Endothelial cell of umbilical vein (primary cell): ENCODE results near the gene TMEM220. TPM values are rescaled to one million over a fixed set of nuclear protein-coding genes. Genes with fewer than 3 reads are reported as not detected.

Experiments
- BruUV-seq: library from RNA; stranded (reverse); fragments of 400-500 nt; replicated peaks from 2 replicates; lab custom pipeline; 2021; lab: Mats Ljungman, UMichigan
- CTCF ChIA-PET: fragments of 300-600, 350-600 bp; sonication (Branson Sonifier 250); formaldehyde crosslinking; loops from one replicate; lab custom pipeline; 2021; ENCODE audit warnings: antibody characterized with exemption, inconsistent platforms; lab: Charles Lee
- POLR2A ChIA-PET: fragments of 300-600, 350-600 bp; sonication (Branson Sonifier 250); formaldehyde crosslinking; loops from one replicate; lab custom pipeline; 2021; ENCODE audit warnings: antibody characterized with exemption, inconsistent platforms; lab: Charles Lee
- DNase-seq: peaks from one replicate; pipeline ENCODE4 v3.0.0-alpha.2; 2011; ENCODE audit warnings: low read depth, low spot score
- FAIRE-seq: peaks from 2 replicates; lab custom pipeline; 2011; peaks lifted over from hg19 to GRCh38; lab: Jason Lieb, UNC
- H2AFZ ChIP-seq: 2 replicates; pipeline ENCODE4 v1.6.0; 2012; ENCODE audit warnings: low read depth, low read length, control low read depth, inconsistent platforms
- H3K27ac ChIP-seq: 2 replicates; pipeline ENCODE4 v1.5.1; 2011; ENCODE audit warnings: low read depth, mild to moderate bottlenecking, control low read depth, low read length, moderate library complexity; ENCODE audit not compliant: insufficient read depth
- H3K27me3 ChIP-seq, 2 experiments: 2 replicates each; pipeline versions ENCODE4 v1.6.0 to v1.6.1; 2011; ENCODE audit warnings: low read length in 2 of 2, mixed read lengths in 1 of 2; ENCODE audit not compliant: control insufficient read depth in 2 of 2, insufficient read depth in 2 of 2
- H3K36me3 ChIP-seq, 2 experiments: 2 replicates in 1 of 2; 3 replicates in 1 of 2; pipeline ENCODE4 v1.5.1; 2011; ENCODE audit warnings: low read length in 2 of 2, mild to moderate bottlenecking in 1 of 2, moderate library complexity in 1 of 2; ENCODE audit not compliant: control insufficient read depth in 2 of 2, insufficient read depth in 2 of 2; ENCODE audit errors: extremely low read depth in 1 of 2
- H3K4me1 ChIP-seq: 3 replicates; pipeline ENCODE4 v1.5.1; 2011; ENCODE audit warnings: mild to moderate bottlenecking, low read length; ENCODE audit not compliant: control insufficient read depth, insufficient read depth; ENCODE audit errors: extremely low read depth
- H3K4me2 ChIP-seq: 2 replicates; pipeline ENCODE4 v1.6.1; 2011; ENCODE audit warnings: low read length, control low read depth, mixed read lengths; ENCODE audit not compliant: insufficient read depth
- H3K4me3 ChIP-seq, 3 experiments: fragments of 200-600 bp in 1 of 3; sonication (generic), shearing (Covaris generic) in 1 of 3; replicated peaks in 1 of 3; 2 replicates each; pipeline ENCODE4 v1.5.1; 2011 to 2016; ENCODE audit warnings: control low read depth in 3 of 3, low read length in 3 of 3, mild to moderate bottlenecking in 2 of 3, inconsistent platforms in 1 of 3, low read depth in 1 of 3, moderate library complexity in 1 of 3; ENCODE audit not compliant: insufficient read depth in 1 of 3
- H3K79me2 ChIP-seq: 2 replicates; pipeline ENCODE4 v1.6.0; 2012; ENCODE audit warnings: low read length, inconsistent platforms; ENCODE audit not compliant: control insufficient read depth, insufficient read depth
- H3K9ac ChIP-seq: replicated peaks from 2 replicates; pipeline ENCODE3; 2011; ENCODE audit warnings: low read length, control low read depth; ENCODE audit not compliant: insufficient read depth; ENCODE audit errors: extremely low read depth
- H3K9me1 ChIP-seq: replicated peaks from 3 replicates; pipeline ENCODE4 v1.6.0; 2011; ENCODE audit warnings: mild to moderate bottlenecking, low read length; ENCODE audit not compliant: control insufficient read depth, insufficient read depth; ENCODE audit errors: extremely low read depth
- H3K9me3 ChIP-seq: replicated peaks from 2 replicates; pipeline ENCODE4 v1.5.1; 2012; ENCODE audit warnings: low read length, inconsistent platforms; ENCODE audit not compliant: control insufficient read depth, insufficient read depth
- H4K20me1 ChIP-seq: replicated peaks from 2 replicates; pipeline ENCODE3; 2011; ENCODE audit warnings: mild to moderate bottlenecking, low read length; ENCODE audit not compliant: control insufficient read depth, insufficient read depth; ENCODE audit errors: extremely low read depth
- EZH2 ChIP-seq: IDR thresholded peaks from 2 replicates; pipeline ENCODE4 v1.6.1; 2012; ENCODE audit warnings: borderline replicate concordance, low read depth, mild to moderate bottlenecking, moderate library complexity, low read length, inconsistent platforms; ENCODE audit not compliant: severe bottlenecking
- FOS ChIP-seq: IDR thresholded peaks from 2 replicates; pipeline ENCODE4 v1.6.1; 2011; ENCODE audit warnings: mild to moderate bottlenecking, low read length, moderate library complexity, borderline replicate concordance; ENCODE audit not compliant: insufficient read depth
- GATA2 ChIP-seq: IDR thresholded peaks from 2 replicates; pipeline ENCODE4 v1.7.0; 2011; ENCODE audit warnings: low read depth, mild to moderate bottlenecking, moderate library complexity, mixed read lengths, low read length; ENCODE audit not compliant: insufficient read length, insufficient read depth
- JUN ChIP-seq: IDR thresholded peaks from 2 replicates; pipeline ENCODE4 v1.6.1; 2011; ENCODE audit warnings: borderline replicate concordance, low read depth; ENCODE audit not compliant: insufficient read length, insufficient read depth
- MYC ChIP-seq: IDR thresholded peaks from one replicate; pipeline ENCODE4 v1.6.1; 2011; ENCODE audit warnings: mild to moderate bottlenecking, low read depth, low read length
- POLR2A ChIP-seq: IDR thresholded peaks from 2 replicates; pipeline ENCODE4 v1.6.1; 2012; ENCODE audit warnings: low read depth, mild to moderate bottlenecking, control low read depth, low read length
- POLR2AphosphoS5 ChIP-seq: IDR thresholded peaks from 2 replicates; pipeline ENCODE4 v1.6.1; 2012; ENCODE audit warnings: low read depth, mild to moderate bottlenecking, control low read depth, low read length, moderate library complexity; ENCODE audit not compliant: insufficient read depth
- dilution Hi-C: fragments of 300-500 bp; cut with MboI; formaldehyde crosslinking; loops from one replicate; pipeline ENCODE4 v1.15.0; 2019; ENCODE audit warnings: low sequenced_read_pairs; ENCODE audit not compliant: extremely low pct_ligation_motif_present
- intact Hi-C: fragments of 100-400 bp; cut with micrococcal nuclease; formaldehyde crosslinking; loops from one replicate; pipeline ENCODE4 v1.10.0; 2022
- polyA plus RNA-seq, 4 experiments: library from polyadenylated mRNA; depleted of rRNA in 3 of 4; stranded (reverse) in 3 of 4; unstranded in 1 of 4; fragments of >200 nt; gene quantifications; 2 replicates each; pipeline versions ENCODE4 v1.2.1 to v1.2.3, GENCODE V29; 2011 to 2012; ENCODE audit warnings: missing spikeins in 1 of 4
- total RNA-seq: library from RNA; stranded (reverse); gene quantifications from 2 replicates; pipeline ENCODE4 v1.2.3, GENCODE V29; 2021
- TF ChIP-seq, protein P1 (sequence below): IDR thresholded peaks from 2 replicates; pipeline ENCODE4 v1.6.1; 2011; ENCODE audit not compliant: insufficient read depth, insufficient read length
- TF ChIP-seq, protein P2 (sequence below), 2 donors: IDR thresholded peaks; 1 replicate in 1 of 2; 2 replicates in 1 of 2; pipeline ENCODE4 v1.5.1; 2011; ENCODE audit warnings: low read length in 2 of 2, mild to moderate bottlenecking in 2 of 2, moderate library complexity in 2 of 2, control low read depth in 1 of 2, inconsistent platforms in 1 of 2, low read depth in 1 of 2; ENCODE audit not compliant: insufficient read depth in 1 of 2; ENCODE audit errors: extremely low read depth in 1 of 2

TMEM220 gene
- total and polyA plus RNA-seq, 2 donors (not counting 3 experiments of a cell fraction or from before 2014, with no cell fraction given): 3.6 to 11.2 TPM

DNA sequence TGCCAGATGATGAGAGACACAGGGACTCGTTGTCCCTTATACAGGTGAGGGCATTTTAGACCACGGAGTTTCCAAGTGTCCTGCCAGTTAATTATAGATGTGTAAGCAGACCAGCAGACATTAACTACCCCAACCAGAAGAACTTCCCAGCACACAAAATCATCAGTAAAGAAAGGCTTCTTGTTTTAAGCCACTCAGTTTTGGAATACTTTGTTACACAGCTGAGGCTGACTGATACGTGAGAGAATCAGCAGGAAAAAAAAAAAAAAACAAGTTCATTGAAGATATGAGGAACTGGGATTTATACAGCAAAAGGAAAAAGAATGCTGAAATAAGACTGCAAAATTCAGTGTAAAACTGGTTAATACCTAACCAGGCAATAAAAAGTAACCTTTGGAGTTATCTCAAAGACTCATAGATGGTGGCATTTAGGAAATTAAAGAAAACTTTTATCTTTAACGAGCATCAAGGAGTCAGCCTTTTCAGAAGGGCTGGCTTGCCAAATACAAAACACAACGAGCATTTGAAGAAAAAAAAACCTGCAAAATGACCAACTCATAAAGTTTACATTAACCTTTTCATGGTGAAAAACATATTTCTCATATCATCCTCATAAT lies 46.0 kb upstream of the TMEM220 start:
- H3K4me2 ChIP-seq: no peak overlapping the region
- ChIA-PET POLR2A (no interaction called here), CTCF (no interaction called here)
- dilution Hi-C loops (no loop called here), intact Hi-C loops (no loop called here)
- no peak for FAIRE-seq
- no peak overlapping the region for H3K9ac ChIP-seq
- H3K4me3 ChIP-seq: no peak overlapping the region
- no TSS peak for BruUV-seq
- H3K4me1 ChIP-seq: no peaks in the 10 kb centered on the region
- no peak overlapping the region for H3K27ac ChIP-seq
- H2AFZ ChIP-seq: no peak overlapping the region
- no peak for DNase-seq
- no peaks in the 10 kb centered on the region for H3K36me3 ChIP-seq
- no peaks in the 10 kb centered on the region for H3K79me2 ChIP-seq
- H3K9me1 ChIP-seq: no peaks in the 10 kb centered on the region
- TF ChIP-seq JUN: no peak
- no peak for TF ChIP-seq POLR2AphosphoS5
- TF ChIP-seq, protein P1, sequence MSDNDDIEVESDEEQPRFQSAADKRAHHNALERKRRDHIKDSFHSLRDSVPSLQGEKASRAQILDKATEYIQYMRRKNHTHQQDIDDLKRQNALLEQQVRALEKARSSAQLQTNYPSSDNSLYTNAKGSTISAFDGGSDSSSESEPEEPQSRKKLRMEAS: no peak
- TF ChIP-seq FOS: no peak
- no peak for TF ChIP-seq GATA2
- no peak for TF ChIP-seq POLR2A
- H4K20me1 ChIP-seq: no peaks in the 10 kb centered on the region
- no peaks in the 10 kb centered on the region for H3K9me3 ChIP-seq
- no peaks in the 10 kb centered on the region for H3K27me3 ChIP-seq

DNA sequence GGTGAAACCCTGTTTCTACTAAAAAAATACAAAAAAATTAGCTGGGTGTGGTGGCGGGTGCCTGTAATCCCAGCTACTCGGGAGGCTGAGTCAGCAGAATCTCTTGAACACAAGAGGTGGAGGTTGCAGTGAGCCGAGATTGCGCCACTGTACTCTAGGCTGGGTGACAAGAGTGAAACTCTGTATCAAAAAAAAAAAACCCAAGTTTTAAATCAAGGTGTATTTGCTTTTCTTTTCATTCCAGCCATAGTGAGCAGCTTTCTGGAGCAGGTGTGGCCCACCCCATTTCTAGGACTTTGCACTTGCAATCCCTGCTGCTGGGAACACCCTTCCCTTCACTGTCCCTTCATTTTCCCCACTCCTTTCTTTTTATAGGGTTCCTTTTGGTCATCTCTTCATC lies 45.2 kb upstream of the TMEM220 start:
- Histone ChIP-seq H3K4me1 (no peaks in the 10 kb centered on the region), H3K9me3 (no peaks in the 10 kb centered on the region), H3K36me3 (no peaks in the 10 kb centered on the region), H3K4me3 (no peak overlapping the region), H3K9me1 (no peaks in the 10 kb centered on the region), H3K9ac (no peak overlapping the region), H4K20me1 (no peaks in the 10 kb centered on the region), H3K4me2 (no peak overlapping the region), H3K27me3 (no peaks in the 10 kb centered on the region), H3K79me2 (no peaks in the 10 kb centered on the region), H2AFZ (no peak overlapping the region), H3K27ac (no peak overlapping the region)
- FAIRE-seq (no peak), DNase-seq (no peak)
- intact Hi-C loops (no loop called here), dilution Hi-C loops (no loop called here)
- CTCF ChIA-PET: no interaction called here
- BruUV-seq: no TSS peak
- TF ChIP-seq, protein P1: no peak
- TF ChIP-seq GATA2 (no peak), POLR2AphosphoS5 (no peak), MYC (no peak), EZH2 (no peak), POLR2A (no peak), JUN (no peak), FOS (no peak)
- TF ChIP-seq, protein P2, sequence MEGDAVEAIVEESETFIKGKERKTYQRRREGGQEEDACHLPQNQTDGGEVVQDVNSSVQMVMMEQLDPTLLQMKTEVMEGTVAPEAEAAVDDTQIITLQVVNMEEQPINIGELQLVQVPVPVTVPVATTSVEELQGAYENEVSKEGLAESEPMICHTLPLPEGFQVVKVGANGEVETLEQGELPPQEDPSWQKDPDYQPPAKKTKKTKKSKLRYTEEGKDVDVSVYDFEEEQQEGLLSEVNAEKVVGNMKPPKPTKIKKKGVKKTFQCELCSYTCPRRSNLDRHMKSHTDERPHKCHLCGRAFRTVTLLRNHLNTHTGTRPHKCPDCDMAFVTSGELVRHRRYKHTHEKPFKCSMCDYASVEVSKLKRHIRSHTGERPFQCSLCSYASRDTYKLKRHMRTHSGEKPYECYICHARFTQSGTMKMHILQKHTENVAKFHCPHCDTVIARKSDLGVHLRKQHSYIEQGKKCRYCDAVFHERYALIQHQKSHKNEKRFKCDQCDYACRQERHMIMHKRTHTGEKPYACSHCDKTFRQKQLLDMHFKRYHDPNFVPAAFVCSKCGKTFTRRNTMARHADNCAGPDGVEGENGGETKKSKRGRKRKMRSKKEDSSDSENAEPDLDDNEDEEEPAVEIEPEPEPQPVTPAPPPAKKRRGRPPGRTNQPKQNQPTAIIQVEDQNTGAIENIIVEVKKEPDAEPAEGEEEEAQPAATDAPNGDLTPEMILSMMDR (IDR thresholded peaks at IDR 0.05; ENCODE audit: extremely low read depth in 1 of 2, insufficient read depth in 1 of 2, low read depth in 1 of 2, low read length in 2 of 2): no peak
- POLR2A ChIA-PET: no interaction called here
